LoVo (cell line): Measurements from ENCODE around the gene KLK15.
"Not testable (repeated sequence)": the region's sequence is repeated elsewhere in the genome, so short reads cannot be mapped to it uniquely, and the experiment has no call there.

Experiments
- DNase-seq: peaks from one replicate; pipeline ENCODE4 v3.0.0-alpha.2; 2016; ENCODE audit warnings: low spot score

The KLK15 gene

GRCh38 chr19:50820549-50821247, 12.7 kb downstream of the KLK15 start:
- no peak for DNase-seq

- no peak for DNase-seq
Measured at GRCh38 chr19:50820086-50820485, 13.3 kb downstream of the KLK15 start.

GRCh38 chr19:50819636-50820035, 13.7 kb downstream of the KLK15 start:
- no peak for DNase-seq

GRCh38 chr19:50818859-50819472, 14.4 kb downstream of the KLK15 start:
- DNase-seq: no peak

GRCh38 chr19:50817941-50818858, 15.2 kb downstream of the KLK15 start:
- peak; percentile 76 for DNase-seq

GRCh38 chr19:50815439-50815838, 17.9 kb downstream of the KLK15 start:
- DNase-seq: no peak

- DNase-seq: no peak
Measured at GRCh38 chr19:50814883-50815282, 18.5 kb downstream of the KLK15 start.

GRCh38 chr19:50812474-50812873, 20.9 kb downstream of the KLK15 start:
- no peak for DNase-seq

- DNase-seq: not testable (repeated sequence)
Measured at GRCh38 chr19:50811622-50812238, 21.6 kb downstream of the KLK15 start.

GRCh38 chr19:50808856-50809255, 24.5 kb downstream of the KLK15 start:
- no peak for DNase-seq

- DNase-seq: peak; percentile 99
Measured at GRCh38 chr19:50804420-50805272, 28.7 kb downstream of the KLK15 start.

- DNase-seq: no peak
Measured at GRCh38 chr19:50803633-50804419, 29.5 kb downstream of the KLK15 start.

GRCh38 chr19:50801107-50801506, 32.3 kb downstream of the KLK15 start:
- DNase-seq: no peak

GRCh38 chr19:50799547-50799851, 33.9 kb downstream of the KLK15 start:
- no peak for DNase-seq

GRCh38 chr19:50798659-50799546, 34.5 kb downstream of the KLK15 start:
- no peak for DNase-seq

- no peak for DNase-seq
Measured at GRCh38 chr19:50797781-50798658, 35.4 kb downstream of the KLK15 start.

- DNase-seq: no peak
Measured at GRCh38 chr19:50797429-50797780, 36.0 kb downstream of the KLK15 start.

GRCh38 chr19:50796634-50797428, 36.5 kb downstream of the KLK15 start:
- DNase-seq: no peak
